GM12878 (cell line): ENCODE data around the gene CBARP. TPM values are rescaled to one million over a fixed set of nuclear protein-coding genes. Genes with fewer than 3 reads are reported as not detected.

Source experiments
- BMI1 ChIP-seq: fragments of 450-650 bp; IDR thresholded peaks from 2 replicates; pipeline ENCODE4 v1.6.1; 2016; ENCODE audit warnings: mild to moderate bottlenecking, moderate library complexity, borderline replicate concordance
- BRCA1 ChIP-seq: IDR thresholded peaks from 2 replicates; pipeline ENCODE4 v1.6.1; 2011; ENCODE audit warnings: low read depth, low read length, improper control_type of control experiment
- CBFB ChIP-seq: IDR thresholded peaks from 2 replicates; pipeline ENCODE4 v1.6.1; 2016; ENCODE audit warnings: antibody characterized with exemption, low read depth
- FOS ChIP-seq: IDR thresholded peaks from 3 replicates; pipeline ENCODE4 v1.6.1; 2011; ENCODE audit warnings: borderline replicate concordance; ENCODE audit not compliant: insufficient read length; ENCODE audit errors: extremely low read depth
- HDAC2 ChIP-seq: fragments of 200-600 bp; sonication (generic); IDR thresholded peaks from 2 replicates; pipeline ENCODE4 v1.6.1; 2017
- IRF4 ChIP-seq: IDR thresholded peaks from 2 replicates; pipeline ENCODE4 v1.6.1; 2011; ENCODE audit warnings: low read depth, low read length
- NBN ChIP-seq: fragments of 450-650 bp; IDR thresholded peaks from 2 replicates; pipeline ENCODE4 v1.6.1; 2016
- NR2C2 ChIP-seq: IDR thresholded peaks from 2 replicates; pipeline ENCODE4 v1.6.1; 2011; ENCODE audit warnings: borderline replicate concordance, low read depth; ENCODE audit not compliant: control insufficient read depth, insufficient read length
- RCOR1 ChIP-seq: conservative IDR thresholded peaks from 2 replicates; pipeline ENCODE4 v1.6.1; 2012; ENCODE audit warnings: low read depth, low read length, improper control_type of control experiment
- SP1 ChIP-seq: IDR thresholded peaks from one replicate; pipeline ENCODE4 v1.6.1; 2011; ENCODE audit warnings: low read depth, low read length
- YY1 ChIP-seq: IDR thresholded peaks from 2 replicates; pipeline ENCODE4 v1.6.1; 2011; ENCODE audit warnings: low read depth, mild to moderate bottlenecking, low read length
- polyA plus RNA-seq, 11 experiments: library from polyadenylated mRNA; depleted of rRNA in 4 of 11; unstranded in 6 of 11; stranded (reverse) in 5 of 11; fragments of >200 nt; fragmentation: Nextera tagmentation in 4 of 11; fragmentation: Illumina TruSeq in 1 of 11; extraction: Ambion mirVana in 4 of 11; extraction: Trizol in 1 of 11; gene quantifications; 1 replicate in 1 of 11; 2 replicates in 10 of 11; pipeline versions ENCODE4 v1.2.1 to v1.2.3, GENCODE V29; 2011 to 2016; ENCODE audit warnings: inconsistent platforms in 2 of 11, missing spikeins in 2 of 11, low read depth in 1 of 11
- total RNA-seq, 4 experiments: library from RNA; depleted of rRNA in 3 of 4; stranded (reverse); fragments of >200 nt in 3 of 4; fragmentation: Illumina TruSeq in 1 of 4; extraction: Trizol in 1 of 4; gene quantifications; 2 replicates each; pipeline versions ENCODE4 v1.2.1 to v1.2.3, GENCODE V29; 2013 to 2021
- TF ChIP-seq, protein P1 (sequence below): fragments of 450-650 bp; IDR thresholded peaks from 2 replicates; pipeline ENCODE4 v1.6.1; 2017; ENCODE audit warnings: mild to moderate bottlenecking, moderate library complexity
- TF ChIP-seq, protein P2 (sequence below): fragments of 450-650 bp; formaldehyde crosslinking; IDR thresholded peaks from 2 replicates; pipeline ENCODE4 v1.4.0; 2020; ENCODE audit warnings: mild to moderate bottlenecking, moderate library complexity
- TF ChIP-seq, protein P3 (sequence below): fragments of 450-650 bp; IDR thresholded peaks from 2 replicates; pipeline ENCODE4 v1.6.1; 2017; ENCODE audit warnings: antibody characterized with exemption, mild to moderate bottlenecking, moderate library complexity
- TF ChIP-seq, protein P4 (sequence below): IDR thresholded peaks from 2 replicates; pipeline ENCODE4 v1.6.1; 2012; ENCODE audit warnings: mild to moderate bottlenecking, low read depth, low read length

CBARP gene
- total and polyA plus RNA-seq, 10 of the 15 experiments (the other 5 are each of a cell fraction or from before 2014, with no cell fraction given): 0.04 to 0.59 (median 0.18) TPM; not detected in 3

DNA sequence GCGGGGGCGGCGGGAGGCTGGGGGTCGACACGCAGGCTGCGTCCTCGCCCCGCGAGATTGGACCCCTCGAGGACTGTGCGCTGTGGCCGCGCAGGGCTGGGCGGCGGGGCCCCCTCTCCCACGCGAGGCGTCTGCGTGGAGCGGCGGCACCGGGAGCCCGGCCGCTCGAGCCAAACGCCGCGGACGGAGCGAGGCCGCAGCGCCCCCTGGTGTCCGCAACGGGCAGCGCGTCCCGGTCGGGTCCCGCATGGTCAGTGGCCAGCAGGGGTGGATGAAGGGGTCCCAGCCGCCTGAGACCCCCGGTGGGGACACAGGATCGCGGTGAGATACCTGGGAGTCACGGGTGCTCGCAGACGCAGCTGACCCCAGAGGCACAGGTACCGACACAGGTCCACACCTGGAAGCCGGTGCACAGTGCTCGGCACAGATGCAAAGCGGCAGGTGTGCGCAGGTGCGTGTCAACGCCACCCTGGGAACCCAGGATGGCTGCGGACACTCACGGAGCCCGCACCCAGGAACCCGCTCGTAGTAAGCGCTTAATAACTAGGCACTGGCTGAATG is 29.2 kb upstream of the CBARP start (continued):
- TF ChIP-seq, protein P1, sequence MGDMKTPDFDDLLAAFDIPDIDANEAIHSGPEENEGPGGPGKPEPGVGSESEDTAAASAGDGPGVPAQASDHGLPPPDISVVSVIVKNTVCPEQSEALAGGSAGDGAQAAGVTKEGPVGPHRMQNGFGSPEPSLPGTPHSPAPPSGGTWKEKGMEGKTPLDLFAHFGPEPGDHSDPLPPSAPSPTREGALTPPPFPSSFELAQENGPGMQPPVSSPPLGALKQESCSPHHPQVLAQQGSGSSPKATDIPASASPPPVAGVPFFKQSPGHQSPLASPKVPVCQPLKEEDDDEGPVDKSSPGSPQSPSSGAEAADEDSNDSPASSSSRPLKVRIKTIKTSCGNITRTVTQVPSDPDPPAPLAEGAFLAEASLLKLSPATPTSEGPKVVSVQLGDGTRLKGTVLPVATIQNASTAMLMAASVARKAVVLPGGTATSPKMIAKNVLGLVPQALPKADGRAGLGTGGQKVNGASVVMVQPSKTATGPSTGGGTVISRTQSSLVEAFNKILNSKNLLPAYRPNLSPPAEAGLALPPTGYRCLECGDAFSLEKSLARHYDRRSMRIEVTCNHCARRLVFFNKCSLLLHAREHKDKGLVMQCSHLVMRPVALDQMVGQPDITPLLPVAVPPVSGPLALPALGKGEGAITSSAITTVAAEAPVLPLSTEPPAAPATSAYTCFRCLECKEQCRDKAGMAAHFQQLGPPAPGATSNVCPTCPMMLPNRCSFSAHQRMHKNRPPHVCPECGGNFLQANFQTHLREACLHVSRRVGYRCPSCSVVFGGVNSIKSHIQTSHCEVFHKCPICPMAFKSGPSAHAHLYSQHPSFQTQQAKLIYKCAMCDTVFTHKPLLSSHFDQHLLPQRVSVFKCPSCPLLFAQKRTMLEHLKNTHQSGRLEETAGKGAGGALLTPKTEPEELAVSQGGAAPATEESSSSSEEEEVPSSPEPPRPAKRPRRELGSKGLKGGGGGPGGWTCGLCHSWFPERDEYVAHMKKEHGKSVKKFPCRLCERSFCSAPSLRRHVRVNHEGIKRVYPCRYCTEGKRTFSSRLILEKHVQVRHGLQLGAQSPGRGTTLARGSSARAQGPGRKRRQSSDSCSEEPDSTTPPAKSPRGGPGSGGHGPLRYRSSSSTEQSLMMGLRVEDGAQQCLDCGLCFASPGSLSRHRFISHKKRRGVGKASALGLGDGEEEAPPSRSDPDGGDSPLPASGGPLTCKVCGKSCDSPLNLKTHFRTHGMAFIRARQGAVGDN: peak; percentile 73
- TF ChIP-seq HDAC2 (no peak), BRCA1 (no peak), NBN (no peak), FOS (no peak), CBFB (no peak), SP1 (no peak), BMI1 (no peak), RCOR1 (no peak), NR2C2 (no peak), YY1 (peak; percentile 73; the same call in 1 of the 2 replicates), IRF4 (no peak)
- TF ChIP-seq, protein P2, sequence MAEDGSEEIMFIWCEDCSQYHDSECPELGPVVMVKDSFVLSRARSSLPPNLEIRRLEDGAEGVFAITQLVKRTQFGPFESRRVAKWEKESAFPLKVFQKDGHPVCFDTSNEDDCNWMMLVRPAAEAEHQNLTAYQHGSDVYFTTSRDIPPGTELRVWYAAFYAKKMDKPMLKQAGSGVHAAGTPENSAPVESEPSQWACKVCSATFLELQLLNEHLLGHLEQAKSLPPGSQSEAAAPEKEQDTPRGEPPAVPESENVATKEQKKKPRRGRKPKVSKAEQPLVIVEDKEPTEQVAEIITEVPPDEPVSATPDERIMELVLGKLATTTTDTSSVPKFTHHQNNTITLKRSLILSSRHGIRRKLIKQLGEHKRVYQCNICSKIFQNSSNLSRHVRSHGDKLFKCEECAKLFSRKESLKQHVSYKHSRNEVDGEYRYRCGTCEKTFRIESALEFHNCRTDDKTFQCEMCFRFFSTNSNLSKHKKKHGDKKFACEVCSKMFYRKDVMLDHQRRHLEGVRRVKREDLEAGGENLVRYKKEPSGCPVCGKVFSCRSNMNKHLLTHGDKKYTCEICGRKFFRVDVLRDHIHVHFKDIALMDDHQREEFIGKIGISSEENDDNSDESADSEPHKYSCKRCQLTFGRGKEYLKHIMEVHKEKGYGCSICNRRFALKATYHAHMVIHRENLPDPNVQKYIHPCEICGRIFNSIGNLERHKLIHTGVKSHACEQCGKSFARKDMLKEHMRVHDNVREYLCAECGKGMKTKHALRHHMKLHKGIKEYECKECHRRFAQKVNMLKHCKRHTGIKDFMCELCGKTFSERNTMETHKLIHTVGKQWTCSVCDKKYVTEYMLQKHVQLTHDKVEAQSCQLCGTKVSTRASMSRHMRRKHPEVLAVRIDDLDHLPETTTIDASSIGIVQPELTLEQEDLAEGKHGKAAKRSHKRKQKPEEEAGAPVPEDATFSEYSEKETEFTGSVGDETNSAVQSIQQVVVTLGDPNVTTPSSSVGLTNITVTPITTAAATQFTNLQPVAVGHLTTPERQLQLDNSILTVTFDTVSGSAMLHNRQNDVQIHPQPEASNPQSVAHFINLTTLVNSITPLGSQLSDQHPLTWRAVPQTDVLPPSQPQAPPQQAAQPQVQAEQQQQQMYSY (CRISPR knock-in tag): no peak
- TF ChIP-seq, protein P3, sequence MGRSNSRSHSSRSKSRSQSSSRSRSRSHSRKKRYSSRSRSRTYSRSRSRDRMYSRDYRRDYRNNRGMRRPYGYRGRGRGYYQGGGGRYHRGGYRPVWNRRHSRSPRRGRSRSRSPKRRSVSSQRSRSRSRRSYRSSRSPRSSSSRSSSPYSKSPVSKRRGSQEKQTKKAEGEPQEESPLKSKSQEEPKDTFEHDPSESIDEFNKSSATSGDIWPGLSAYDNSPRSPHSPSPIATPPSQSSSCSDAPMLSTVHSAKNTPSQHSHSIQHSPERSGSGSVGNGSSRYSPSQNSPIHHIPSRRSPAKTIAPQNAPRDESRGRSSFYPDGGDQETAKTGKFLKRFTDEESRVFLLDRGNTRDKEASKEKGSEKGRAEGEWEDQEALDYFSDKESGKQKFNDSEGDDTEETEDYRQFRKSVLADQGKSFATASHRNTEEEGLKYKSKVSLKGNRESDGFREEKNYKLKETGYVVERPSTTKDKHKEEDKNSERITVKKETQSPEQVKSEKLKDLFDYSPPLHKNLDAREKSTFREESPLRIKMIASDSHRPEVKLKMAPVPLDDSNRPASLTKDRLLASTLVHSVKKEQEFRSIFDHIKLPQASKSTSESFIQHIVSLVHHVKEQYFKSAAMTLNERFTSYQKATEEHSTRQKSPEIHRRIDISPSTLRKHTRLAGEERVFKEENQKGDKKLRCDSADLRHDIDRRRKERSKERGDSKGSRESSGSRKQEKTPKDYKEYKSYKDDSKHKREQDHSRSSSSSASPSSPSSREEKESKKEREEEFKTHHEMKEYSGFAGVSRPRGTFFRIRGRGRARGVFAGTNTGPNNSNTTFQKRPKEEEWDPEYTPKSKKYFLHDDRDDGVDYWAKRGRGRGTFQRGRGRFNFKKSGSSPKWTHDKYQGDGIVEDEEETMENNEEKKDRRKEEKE: peak; percentile 71; the same call in 1 of the 2 replicates
- TF ChIP-seq, protein P4, sequence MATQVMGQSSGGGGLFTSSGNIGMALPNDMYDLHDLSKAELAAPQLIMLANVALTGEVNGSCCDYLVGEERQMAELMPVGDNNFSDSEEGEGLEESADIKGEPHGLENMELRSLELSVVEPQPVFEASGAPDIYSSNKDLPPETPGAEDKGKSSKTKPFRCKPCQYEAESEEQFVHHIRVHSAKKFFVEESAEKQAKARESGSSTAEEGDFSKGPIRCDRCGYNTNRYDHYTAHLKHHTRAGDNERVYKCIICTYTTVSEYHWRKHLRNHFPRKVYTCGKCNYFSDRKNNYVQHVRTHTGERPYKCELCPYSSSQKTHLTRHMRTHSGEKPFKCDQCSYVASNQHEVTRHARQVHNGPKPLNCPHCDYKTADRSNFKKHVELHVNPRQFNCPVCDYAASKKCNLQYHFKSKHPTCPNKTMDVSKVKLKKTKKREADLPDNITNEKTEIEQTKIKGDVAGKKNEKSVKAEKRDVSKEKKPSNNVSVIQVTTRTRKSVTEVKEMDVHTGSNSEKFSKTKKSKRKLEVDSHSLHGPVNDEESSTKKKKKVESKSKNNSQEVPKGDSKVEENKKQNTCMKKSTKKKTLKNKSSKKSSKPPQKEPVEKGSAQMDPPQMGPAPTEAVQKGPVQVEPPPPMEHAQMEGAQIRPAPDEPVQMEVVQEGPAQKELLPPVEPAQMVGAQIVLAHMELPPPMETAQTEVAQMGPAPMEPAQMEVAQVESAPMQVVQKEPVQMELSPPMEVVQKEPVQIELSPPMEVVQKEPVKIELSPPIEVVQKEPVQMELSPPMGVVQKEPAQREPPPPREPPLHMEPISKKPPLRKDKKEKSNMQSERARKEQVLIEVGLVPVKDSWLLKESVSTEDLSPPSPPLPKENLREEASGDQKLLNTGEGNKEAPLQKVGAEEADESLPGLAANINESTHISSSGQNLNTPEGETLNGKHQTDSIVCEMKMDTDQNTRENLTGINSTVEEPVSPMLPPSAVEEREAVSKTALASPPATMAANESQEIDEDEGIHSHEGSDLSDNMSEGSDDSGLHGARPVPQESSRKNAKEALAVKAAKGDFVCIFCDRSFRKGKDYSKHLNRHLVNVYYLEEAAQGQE: no peak
- TF ChIP-seq, all 136 proteins: peak for 25
